Amygdala (tissue), 56 donors: ENCODE measurements around the gene TMEM9B.
"Not testable (repeated sequence)": the region's sequence is repeated elsewhere in the genome, so short reads cannot be mapped to it uniquely, and the experiment has no call there.

Experiments used
- DNase-seq, 56 donors: peaks; one replicate each; lab custom pipeline; 2025; lab: John Stamatoyannopoulos, UW

The TMEM9B gene

DNA sequence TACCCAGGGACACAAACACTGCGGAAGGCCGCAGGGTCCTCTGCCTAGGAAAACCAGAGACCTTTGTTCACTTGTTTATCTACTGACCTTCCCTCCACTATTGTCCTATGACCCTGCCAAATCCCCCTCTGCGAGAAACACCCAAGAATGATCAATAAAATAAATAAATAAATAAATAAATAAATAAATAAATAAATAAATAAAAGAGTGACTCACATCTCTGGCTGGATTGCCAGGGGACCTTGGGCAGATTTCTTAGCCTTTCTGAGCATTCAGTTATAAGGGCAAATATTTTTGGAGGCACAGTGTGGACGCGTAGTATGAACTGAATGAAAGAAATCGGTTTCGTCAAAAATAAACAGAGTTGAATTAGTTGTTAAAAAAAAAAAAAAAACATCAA lies 15.1 kb upstream of the TMEM9B start:
- DNase-seq: not testable (repeated sequence)

DNA sequence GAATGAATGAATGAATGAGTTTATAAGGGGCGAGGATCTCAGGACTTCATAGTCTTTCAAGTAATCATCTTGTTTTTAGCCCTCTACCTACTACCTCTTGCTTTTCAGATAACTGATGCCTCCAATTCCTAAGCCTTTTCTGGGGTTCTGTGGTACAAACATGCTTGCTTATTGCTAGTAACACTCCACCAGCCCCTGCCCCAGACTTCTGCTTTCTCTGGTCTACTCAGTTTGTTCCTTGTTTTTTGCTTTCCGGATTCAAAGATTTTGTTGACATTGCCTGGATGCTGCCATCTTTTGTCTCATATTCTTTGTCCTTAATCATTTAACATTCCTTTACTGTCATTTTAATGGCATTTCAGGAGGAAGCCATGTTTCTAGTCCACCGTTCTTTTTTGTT lies 8.9 kb upstream of the TMEM9B start:
- no peak for DNase-seq

DNA sequence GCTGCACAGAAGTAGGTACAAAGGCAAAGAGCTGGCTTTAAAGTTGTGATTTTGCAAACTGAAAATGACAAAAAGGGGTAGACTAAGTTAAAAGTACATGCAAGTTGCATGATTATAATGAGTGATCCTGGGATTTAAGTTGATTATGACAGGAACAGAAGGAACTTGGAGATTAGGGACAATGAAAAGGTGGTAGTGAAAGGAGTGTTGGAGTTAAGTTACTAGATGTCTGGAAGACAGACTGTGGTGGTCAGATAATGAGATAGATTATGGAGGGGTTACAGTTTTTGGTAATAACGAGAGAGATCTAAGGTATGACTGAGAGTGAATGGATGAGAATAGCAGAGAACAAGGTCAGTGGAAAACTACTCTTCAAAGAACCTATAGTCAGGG lies 7.7 kb upstream of the TMEM9B start:
- no peak for DNase-seq

DNA sequence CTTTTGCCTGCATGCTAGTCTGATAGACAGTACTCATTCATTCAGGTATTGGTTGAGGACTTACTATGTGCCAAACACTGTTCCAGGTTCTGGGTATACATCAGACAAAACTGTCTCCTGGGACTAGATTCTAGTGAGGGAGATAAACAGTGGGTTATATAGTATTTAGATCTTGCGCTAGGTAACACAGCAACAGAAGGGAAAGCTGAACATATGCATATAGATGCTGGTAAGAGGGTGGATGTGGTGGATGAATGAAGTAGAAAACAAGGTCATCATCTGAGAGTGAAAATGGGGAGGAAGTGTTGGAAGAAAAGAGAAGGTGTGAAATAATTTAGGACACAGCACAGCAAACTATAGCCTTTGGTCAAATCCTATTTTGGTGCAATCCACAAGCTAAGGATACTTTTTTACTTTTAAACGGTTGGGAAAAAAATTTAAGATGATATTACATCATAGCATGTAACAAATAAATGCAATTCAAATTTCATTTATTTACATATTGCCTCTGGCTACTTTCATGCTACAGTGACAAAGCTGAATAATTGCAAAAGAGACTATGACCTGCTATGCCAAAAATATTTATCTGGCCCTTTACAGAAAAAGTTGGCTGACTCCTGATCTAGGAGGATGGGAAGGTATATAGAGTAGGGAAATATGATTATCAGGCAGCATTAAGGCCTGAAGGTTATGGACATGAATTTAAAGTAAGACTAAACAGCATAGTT lies 7.1 kb upstream of the TMEM9B start:
- no peak for DNase-seq

DNA sequence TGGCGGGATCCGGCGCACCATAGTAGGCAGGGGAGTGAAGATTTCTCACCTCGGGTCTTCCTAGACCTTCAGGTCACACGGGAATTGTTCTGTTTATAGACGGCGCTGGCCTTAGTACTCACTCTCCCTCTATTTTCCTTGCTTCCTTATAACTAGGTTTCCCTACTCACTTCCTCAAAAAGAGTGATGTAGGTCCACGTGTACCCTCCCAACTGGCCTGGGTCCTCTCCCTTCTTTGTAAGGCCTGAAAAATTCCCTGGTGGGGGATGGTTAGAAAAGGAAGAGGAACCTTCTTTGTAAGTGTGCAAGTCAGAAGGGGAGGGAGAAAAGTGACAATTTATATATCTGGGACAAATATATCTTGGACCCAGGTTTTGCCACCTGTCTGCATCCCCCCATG lies 2.9 kb upstream of the TMEM9B start:
- DNase-seq: no peak

DNA sequence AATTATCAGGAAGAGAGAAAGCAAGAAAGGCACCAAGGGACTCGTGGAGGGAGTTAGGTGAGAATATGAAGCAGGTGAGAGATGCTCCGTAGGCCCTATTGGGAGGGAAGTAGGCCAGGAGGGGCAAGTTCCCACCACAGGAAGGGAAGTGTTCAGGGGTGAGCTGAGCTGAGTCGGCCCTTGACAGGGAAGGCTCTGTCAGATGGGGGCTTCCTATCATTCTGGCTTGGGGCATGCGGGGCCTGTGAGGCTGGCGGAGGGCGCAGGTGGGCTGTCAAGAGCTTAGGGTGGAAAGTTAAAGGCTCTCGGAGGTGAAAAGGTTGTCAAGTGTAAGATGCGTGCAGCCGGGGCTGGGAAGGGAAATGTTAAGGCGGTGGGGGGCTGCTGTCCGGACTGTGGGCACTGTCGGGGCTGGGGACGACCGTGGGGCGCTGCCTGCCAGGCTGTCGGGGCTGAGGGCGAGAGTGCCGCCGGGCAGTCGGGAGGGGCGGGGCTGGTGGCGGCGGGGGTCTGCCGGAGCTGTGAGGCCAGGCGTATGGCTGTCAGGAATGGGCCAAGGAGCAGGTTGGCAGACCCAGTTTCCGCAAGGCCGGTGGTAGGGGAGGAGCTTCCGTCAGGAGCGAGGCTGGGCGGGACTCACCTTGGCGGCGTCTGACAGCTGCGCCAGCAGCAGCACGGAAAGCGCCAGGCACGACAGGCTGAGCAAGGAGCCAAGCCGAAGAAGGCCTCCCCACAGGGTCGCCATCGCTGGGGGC lies 496 bp downstream of the TMEM9B start:
- DNase-seq: peak in 32 of 56 donors; percentile 40 to 89 (median 79)

DNA sequence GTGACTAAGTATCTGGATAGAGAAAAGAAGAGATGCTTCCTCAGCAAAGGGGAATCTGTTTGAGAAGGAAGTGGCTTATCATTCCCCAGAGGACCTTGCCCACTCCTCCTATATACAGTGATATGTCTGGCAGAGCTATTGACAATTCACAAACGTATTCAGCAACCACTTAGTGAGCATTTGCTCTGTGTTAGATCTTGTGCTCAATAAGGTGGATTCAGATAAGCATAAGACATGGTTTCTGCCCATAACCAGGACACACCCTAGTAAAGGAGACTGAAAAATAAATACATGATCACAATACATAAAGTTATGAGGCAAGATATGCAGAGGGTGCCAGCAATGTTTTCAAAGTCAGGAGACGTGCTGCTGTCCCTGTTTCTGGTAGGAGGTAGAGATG lies 1.4 kb downstream of the TMEM9B start:
- no peak for DNase-seq

DNA sequence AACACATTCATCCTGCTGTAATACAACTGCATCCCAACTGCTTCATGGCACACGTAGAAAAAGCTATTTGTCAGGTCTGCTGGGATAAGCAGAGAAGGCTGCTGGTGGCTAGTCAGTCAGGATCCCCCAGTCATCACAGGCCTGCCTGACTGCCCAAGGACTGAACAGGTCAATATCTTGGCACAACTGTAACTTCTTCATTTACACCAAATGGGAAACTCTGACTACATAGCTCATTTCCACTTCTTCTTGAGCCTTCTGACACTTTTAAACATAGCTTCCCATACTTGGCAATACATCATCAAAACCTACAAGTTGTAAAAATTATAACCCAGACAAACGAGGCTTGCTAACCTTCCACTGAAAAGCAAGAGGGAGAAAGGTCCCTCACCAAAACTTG lies 2.8 kb downstream of the TMEM9B start:
- no peak for DNase-seq

DNA sequence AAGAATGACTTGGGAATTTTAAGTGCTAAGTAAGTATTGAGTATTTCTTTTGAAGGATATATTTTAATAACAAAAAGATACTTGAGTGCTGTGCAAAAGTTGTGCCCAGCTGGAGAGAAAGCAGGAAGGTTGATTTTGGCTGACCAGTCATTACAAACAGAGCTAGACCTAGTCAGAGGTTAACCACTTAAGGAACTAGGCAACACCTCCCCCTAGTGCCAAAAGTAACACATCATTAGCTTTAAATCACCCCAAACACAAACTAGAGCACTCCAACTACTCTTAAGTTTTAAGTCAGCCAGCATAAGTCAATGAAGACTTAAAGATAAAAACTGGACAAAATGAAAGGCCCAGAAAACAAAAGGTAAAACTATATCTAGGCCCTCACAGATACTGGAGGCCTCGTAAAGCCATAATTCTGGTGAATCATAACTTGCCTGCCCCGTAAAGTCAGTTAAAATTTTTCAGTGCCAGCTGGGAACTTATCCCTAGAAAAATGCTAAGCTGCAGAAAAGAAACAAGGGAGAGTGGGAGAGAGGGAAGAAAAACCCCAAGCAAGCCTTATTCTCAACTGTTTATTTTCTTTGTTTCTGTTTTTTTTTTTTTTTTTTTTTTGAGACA lies 4.6 kb downstream of the TMEM9B start:
- DNase-seq: peak in 1 of 56 donors; percentile 11

DNA sequence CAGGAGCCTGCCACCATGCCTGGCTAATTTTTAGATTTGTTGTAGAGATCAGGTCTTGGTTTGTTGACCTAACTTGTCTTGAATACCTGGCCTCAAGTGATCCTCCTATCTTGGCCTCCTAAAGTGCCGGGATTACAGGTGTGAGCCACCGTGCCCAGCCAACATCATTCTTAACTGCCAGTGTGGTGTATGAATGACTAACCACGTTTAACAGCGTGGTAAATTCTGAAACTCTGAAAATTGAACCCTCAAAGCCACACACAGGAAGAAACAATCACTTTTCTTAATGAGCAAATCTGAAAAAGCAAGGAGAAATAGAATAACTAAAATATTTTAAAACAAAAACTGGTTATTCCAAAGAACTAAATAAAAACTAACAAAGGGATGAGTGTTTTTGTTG lies 7.4 kb downstream of the TMEM9B start:
- no peak for DNase-seq

DNA sequence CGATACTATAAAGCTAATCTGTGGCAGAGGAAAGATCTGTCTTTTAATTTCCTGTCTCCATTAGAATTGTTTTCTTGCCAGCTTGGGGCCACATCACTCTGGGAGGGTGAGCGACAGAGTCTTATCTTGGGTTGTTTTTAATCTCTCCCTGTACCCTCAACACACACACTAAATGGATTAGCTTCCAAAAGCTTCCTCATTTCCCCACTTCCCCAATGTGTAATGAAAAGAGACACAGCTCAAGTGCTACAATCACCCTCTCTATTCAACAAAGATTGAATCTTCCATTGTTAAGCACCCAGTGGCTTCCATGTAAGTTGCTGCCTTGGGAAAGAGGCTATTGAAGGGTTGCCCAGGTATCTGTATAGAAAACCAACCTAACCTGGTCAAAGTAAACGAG lies 15.4 kb downstream of the TMEM9B start:
- no peak for DNase-seq

DNA sequence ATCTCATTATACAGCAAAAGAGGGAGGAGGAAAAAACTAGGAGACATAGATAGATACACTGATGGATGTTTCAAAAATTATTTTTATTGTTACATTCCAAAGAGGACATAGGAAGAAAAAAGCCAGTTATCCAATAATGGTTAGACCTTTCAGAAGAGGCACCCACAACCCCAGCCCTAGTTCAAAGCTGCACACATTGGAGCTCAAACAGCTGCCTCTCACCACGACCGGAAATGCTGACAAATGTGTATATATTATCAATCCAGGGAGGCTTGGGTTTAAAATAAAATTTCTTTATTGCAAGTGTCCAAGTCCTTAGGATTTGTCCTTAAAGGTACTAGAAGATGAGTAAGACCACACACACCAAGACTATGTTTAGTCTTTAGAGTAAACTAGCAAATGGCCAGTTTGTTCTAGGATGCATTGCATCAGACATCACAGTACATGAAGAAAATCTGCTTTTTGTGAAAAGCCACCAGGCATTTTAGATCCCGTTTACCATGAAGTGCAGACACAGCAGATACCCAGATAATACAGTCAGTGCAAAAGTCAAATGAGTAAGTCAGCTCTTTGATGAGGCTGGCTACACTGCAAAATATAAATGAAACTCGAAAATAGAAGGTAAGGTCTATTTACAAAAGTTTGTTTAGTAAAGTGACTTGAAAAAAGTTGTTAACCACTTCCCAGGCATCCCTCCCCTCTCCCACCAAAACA lies 16.9 kb downstream of the TMEM9B start:
- DNase-seq: no peak

DNA sequence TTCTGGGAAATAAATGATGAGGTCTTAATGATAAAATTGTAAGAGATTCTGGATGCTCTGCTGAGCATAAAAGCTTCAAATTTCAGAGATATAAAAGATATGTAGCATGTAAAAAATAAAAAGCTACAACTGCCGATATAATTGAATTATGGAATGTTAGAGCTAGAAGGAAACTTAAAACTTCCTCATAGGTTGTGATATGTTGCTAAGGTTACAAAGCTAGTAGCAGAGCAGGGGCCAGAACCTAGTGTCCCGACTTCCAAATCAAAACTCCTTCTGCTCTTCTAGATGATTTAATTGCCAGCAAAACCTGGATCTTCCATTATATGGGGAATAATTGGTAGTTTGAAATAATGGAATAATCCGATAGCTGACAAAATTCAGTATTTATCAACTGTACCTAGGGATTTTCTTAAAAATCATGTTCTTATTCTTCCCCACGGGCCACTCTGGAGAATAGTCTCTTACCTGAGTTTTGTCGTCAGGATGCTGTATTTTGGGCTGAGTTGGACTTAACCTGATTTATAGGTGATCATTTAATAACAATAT lies 21.6 kb downstream of the TMEM9B start, which contains the start of gene ASCL3:
TSS of gene ASCL3 (minus strand) at position 499 of the 549 bp plus-strand sequence. CDS start 4,855 bp downstream, outside the sequence.
- no peak for DNase-seq

DNA sequence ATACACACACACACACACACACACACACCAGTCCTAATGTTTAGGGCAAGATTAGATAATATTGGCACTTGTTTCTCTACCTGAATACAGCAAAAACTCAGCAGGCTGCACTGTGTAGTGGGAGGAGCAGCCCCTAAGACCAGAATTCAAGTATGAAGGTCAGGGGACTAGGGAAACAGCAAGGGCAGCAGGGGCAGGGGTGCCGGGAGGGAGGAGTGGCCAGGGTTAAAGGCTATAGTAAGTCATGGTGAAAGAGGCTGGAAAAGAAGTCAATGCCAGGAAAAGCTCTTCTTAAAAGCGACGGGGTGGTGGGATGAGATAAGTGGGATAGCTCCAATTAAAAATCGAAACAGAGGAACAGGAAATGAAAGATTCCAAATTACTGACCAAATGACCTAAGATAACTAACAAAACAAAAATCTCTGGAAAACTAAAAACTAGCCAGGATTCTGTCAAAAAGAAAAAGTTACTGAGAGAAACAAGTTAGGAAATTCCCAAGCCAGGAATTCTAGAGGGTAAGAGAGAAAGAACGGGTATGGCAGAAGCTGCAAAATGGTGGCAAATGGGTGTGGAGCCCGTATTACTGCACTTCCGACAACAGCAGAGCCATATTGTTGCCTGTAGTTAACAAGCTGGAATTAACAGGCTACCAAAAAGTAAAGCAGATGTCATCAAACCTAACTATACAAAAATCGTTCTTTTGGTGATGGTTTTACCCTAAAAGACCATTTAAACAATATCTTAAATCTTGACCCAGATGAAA lies 22.7 kb downstream of the TMEM9B start:
- DNase-seq: no peak

DNA sequence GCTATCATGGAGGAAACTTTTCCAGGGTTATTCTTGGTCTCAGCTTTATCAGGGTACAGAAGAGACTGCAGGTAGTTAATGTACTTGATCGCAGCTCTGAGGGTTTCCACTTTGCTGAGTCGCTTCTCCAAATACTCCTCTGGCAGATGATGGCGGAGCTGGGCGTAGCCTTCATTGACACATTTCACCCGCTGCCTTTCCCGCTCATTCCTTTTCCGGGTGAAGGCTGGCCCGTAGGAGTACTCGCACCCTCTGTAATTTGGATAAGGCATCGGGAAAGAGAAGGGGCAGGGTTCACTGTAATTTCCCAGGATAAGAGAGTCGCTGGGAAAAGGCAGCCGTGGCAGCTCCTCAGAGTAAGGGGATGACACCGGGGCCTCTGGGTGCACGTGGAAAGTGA lies 26.6 kb downstream of the TMEM9B start:
- no peak for DNase-seq

DNA sequence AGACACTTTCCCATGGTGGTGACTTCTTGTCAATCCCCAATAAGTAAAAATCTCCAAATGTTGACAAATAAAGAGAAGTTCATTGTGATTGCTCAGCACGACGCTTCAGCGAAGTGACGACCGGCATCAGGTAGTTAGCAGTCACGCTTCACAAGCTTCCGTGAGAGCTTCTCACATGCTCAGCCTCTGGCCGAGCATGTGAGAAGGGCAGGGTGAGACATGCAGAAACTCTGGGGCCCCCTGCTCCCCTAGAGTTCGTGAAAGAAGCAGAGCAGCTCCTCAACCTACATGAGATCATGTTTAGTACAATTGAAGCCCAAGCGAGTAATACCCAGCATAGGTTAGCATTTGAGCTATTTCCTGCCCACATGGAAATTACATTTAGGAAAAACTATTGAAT lies 27.1 kb downstream of the TMEM9B start:
- DNase-seq: no peak

DNA sequence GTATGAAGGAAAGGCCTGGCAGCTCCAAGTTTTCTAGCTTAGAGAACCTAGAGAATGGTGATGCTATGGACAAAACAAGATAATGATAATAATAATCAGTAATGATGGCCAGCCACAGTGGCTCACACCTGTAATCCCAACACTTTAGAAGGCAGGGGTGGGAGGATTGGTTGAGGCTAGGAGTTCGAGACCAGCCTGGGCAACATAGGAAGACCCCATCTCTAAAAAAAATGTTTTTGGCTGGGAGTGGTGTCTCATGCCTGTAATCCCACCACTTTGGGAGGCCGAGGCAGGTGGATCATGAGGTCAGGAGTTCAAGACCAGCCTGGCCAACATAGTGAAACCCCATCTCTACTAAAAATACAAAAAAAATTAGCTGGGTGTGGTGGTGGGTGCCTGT lies 28.5 kb downstream of the TMEM9B start:
- not testable (repeated sequence) for DNase-seq

DNA sequence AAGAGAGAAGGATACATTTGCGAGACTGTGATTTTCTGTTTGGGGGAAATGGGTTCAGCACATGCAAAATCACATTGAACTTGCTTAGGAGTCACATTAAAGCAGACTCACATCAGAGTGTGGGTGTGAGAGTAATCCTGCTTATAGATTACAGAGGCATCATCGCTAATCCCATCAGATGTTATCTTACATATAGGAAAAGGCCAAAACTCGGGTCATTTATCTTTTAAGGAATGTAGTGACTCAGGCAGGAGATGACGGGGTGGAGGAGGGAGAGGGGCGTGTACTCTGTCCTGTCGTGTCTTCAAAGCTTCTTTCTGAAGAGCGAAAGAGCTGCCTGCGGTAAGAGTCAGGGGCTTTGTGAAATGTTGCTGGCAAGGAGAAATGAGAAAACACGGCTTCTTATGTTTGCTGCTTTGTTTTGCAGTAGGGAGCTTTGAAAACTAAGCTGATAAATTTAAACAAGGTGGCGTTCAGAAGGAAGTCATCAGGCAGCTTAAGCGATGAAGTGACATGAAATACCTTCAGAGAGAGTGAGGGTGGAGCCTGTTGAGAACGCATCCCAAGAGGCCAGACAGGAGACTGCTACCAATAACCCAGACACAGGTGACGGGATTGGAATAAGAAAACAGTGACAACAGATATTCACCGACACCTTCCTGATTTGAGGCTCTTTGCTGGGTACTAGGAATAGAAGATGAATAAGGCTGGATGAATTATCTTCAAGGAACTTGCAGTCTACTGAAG lies 29.3 kb downstream of the TMEM9B start:
- no peak for DNase-seq

DNA sequence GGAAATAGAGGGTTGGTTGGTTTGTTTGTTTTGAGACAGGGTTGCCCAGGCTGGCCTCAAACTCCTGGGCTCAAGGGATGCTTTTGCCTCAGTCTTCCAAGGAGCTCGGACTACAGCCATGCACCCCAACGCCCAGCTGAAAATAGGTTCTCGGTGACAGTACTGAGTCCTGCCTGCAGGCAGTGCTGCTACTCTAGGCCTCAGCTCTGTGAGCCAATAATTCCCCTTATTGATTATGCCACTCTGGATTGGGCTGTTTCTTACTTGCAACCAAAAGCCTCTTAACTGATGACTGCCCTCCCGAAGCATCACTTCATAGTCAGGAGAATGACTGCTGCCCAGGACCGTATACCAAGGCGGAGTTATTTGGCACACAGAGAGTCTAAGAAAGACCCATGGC lies 30.3 kb downstream of the TMEM9B start:
- no peak for DNase-seq
